H7 (cell line): Measurements from ENCODE around the gene LDLRAD4. TPM values are rescaled to one million over a fixed set of nuclear protein-coding genes. Genes with fewer than 3 reads are reported as not detected.
"Not testable (repeated sequence)": the region's sequence is repeated elsewhere in the genome, so short reads cannot be mapped to it uniquely, and the experiment has no call there.

ENCODE experiments used
- DNase-seq: peaks from one replicate; pipeline ENCODE4 v3.0.0; 2012
- H3K27me3 ChIP-seq: 2 replicates; pipeline ENCODE4 v1.6.0; 2011; ENCODE audit warnings: mild to moderate bottlenecking, low read length; ENCODE audit not compliant: control insufficient read depth, insufficient read depth
- H3K36me3 ChIP-seq: replicated peaks from 2 replicates; pipeline ENCODE4 v1.5.1; 2011; ENCODE audit warnings: low read length; ENCODE audit not compliant: control insufficient read depth, insufficient read depth
- H3K4me3 ChIP-seq: 2 replicates; pipeline ENCODE4 v1.5.1; 2011; ENCODE audit warnings: low read depth, mild to moderate bottlenecking, control low read depth, low read length, moderate library complexity; ENCODE audit not compliant: insufficient read depth
- total RNA-seq: library from RNA; depleted of rRNA; stranded (reverse); fragments of >200 nt; shearing (Covaris generic); gene quantifications from 2 replicates; pipeline ENCODE4 v1.2.3, GENCODE V29; 2014; rRNA removed

The LDLRAD4 gene
- total RNA-seq, 1 experiment from 2014 or later = 21.0 TPM

- no peak for DNase-seq
- Histone ChIP-seq H3K36me3 (no peaks in the 10 kb centered on the region), H3K4me3 (no peak overlapping the region), H3K27me3 (no peaks in the 10 kb centered on the region)
Measured at GRCh38 chr18:13672657-13673056, 454.1 kb downstream of the LDLRAD4 start.

GRCh38 chr18:13676471-13676870, 457.9 kb downstream of the LDLRAD4 start:
- no peak for DNase-seq
- Histone ChIP-seq H3K27me3 (no peaks in the 10 kb centered on the region), H3K4me3 (no peak overlapping the region), H3K36me3 (no peaks in the 10 kb centered on the region)

GRCh38 chr18:13677350-13677749, 458.8 kb downstream of the LDLRAD4 start:
- DNase-seq, H3K4me3 ChIP-seq, H3K36me3 ChIP-seq, H3K27me3 ChIP-seq: not testable (repeated sequence)

GRCh38 chr18:13680612-13681011, 462.1 kb downstream of the LDLRAD4 start:
- Histone ChIP-seq H3K4me3 (no peak overlapping the region), H3K36me3 (no peaks in the 10 kb centered on the region)
- peak; percentile 64 for DNase-seq

GRCh38 chr18:13681701-13682100, 463.1 kb downstream of the LDLRAD4 start:
- H3K36me3 ChIP-seq = no peaks in the 10 kb centered on the region
- H3K4me3 ChIP-seq = no peak overlapping the region
- no peaks in the 10 kb centered on the region for H3K27me3 ChIP-seq
- no peak for DNase-seq

More at GRCh38 chr18:13680612-13681011, 462.1 kb downstream of the LDLRAD4 start:
- no peaks in the 10 kb centered on the region for H3K27me3 ChIP-seq

GRCh38 chr18:13684546-13684945, 466.0 kb downstream of the LDLRAD4 start:
- no peak overlapping the region for H3K4me3 ChIP-seq
- DNase-seq = no peak
- H3K27me3 ChIP-seq = no peaks in the 10 kb centered on the region
- H3K36me3 ChIP-seq = no peaks in the 10 kb centered on the region

GRCh38 chr18:13688191-13689136, 469.9 kb downstream of the LDLRAD4 start:
- no peaks in the 10 kb centered on the region for H3K27me3 ChIP-seq
- no peak for DNase-seq
- no peaks in the 10 kb centered on the region for H3K36me3 ChIP-seq
- no peak overlapping the region for H3K4me3 ChIP-seq

GRCh38 chr18:13690060-13690459, 471.5 kb downstream of the LDLRAD4 start:
- not testable (repeated sequence) for H3K4me3 ChIP-seq, H3K27me3 ChIP-seq, H3K36me3 ChIP-seq, DNase-seq

- H3K36me3 ChIP-seq = not testable (repeated sequence)
Measured at GRCh38 chr18:13695337-13695736, 476.8 kb downstream of the LDLRAD4 start.

GRCh38 chr18:13696961-13697360, 478.4 kb downstream of the LDLRAD4 start:
- no peak for DNase-seq
- Histone ChIP-seq H3K4me3 (no peak overlapping the region), H3K36me3 (no peaks in the 10 kb centered on the region)

More at GRCh38 chr18:13695337-13695736, 476.8 kb downstream of the LDLRAD4 start:
- not testable (repeated sequence) for H3K27me3 ChIP-seq, H3K4me3 ChIP-seq, DNase-seq

GRCh38 chr18:13700153-13700552, 481.6 kb downstream of the LDLRAD4 start:
- Histone ChIP-seq H3K36me3 (no peaks in the 10 kb centered on the region), H3K4me3 (no peak overlapping the region), H3K27me3 (no peaks in the 10 kb centered on the region)
- DNase-seq = no peak

More at GRCh38 chr18:13696961-13697360, 478.4 kb downstream of the LDLRAD4 start:
- H3K27me3 ChIP-seq = no peaks in the 10 kb centered on the region

Other genes with a start within 250 kb of the LDLRAD4 start
- gene CEP192, start 227.4 kb upstream of the LDLRAD4 start, total RNA-seq = 26.8 and 27.7 TPM in 2 replicates